AG09309 (cell line): ENCODE data around the gene SLC50A1.

Source experiments
- DNase-seq: peaks from one replicate; pipeline ENCODE4 v3.0.0-alpha.2; 2010; ENCODE audit warnings: low read depth
- H3K4me3 ChIP-seq: 2 replicates; pipeline ENCODE4 v1.5.1; 2011; ENCODE audit warnings: mild to moderate bottlenecking, low read depth, low read length, moderate library complexity; ENCODE audit not compliant: control insufficient read depth
- TF ChIP-seq, protein P1 (sequence below): IDR thresholded peaks from 2 replicates; pipeline ENCODE4 v1.5.1; 2011; ENCODE audit warnings: mild to moderate bottlenecking, low read depth, low read length, inconsistent platforms; ENCODE audit not compliant: insufficient read depth, control insufficient read depth; ENCODE audit errors: missing control alignments

SLC50A1 gene

GRCh38 chr1:155186067-155186793, 50.6 kb downstream of the SLC50A1 start:
- TF ChIP-seq, protein P1, sequence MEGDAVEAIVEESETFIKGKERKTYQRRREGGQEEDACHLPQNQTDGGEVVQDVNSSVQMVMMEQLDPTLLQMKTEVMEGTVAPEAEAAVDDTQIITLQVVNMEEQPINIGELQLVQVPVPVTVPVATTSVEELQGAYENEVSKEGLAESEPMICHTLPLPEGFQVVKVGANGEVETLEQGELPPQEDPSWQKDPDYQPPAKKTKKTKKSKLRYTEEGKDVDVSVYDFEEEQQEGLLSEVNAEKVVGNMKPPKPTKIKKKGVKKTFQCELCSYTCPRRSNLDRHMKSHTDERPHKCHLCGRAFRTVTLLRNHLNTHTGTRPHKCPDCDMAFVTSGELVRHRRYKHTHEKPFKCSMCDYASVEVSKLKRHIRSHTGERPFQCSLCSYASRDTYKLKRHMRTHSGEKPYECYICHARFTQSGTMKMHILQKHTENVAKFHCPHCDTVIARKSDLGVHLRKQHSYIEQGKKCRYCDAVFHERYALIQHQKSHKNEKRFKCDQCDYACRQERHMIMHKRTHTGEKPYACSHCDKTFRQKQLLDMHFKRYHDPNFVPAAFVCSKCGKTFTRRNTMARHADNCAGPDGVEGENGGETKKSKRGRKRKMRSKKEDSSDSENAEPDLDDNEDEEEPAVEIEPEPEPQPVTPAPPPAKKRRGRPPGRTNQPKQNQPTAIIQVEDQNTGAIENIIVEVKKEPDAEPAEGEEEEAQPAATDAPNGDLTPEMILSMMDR, result no peak
- no peak overlapping the region for H3K4me3 ChIP-seq
- DNase-seq, result no peak

- DNase-seq, result no peak
- H3K4me3 ChIP-seq, result no peak overlapping the region
- TF ChIP-seq, protein P1, result no peak
Observed at GRCh38 chr1:155186794-155187455, 51.3 kb downstream of the SLC50A1 start.

GRCh38 chr1:155187456-155187891, 51.8 kb downstream of the SLC50A1 start:
- TF ChIP-seq, protein P1, result no peak
- no peak for DNase-seq

GRCh38 chr1:155188268-155188667, 52.6 kb downstream of the SLC50A1 start:
- no peak for DNase-seq
- TF ChIP-seq, protein P1, result no peak
- no peak overlapping the region for H3K4me3 ChIP-seq

More at GRCh38 chr1:155187456-155187891, 51.8 kb downstream of the SLC50A1 start:
- H3K4me3 ChIP-seq, result no peak overlapping the region
